Stomach (tissue), 4 donors: ENCODE data around the gene MOB2.

ENCODE experiments used
- EP300 ChIP-seq: sonication (generic); formaldehyde crosslinking; IDR thresholded peaks from one replicate; pipeline ENCODE4 v1.6.1; 2017; ENCODE audit warnings: antibody characterized with exemption
- POLR2A ChIP-seq, 4 donors: fragments of 450-650 bp; IDR thresholded peaks; one replicate each; pipeline ENCODE4 v1.6.1; 2016; ENCODE audit warnings: antibody characterized with exemption in 4 of 4, control low read depth in 2 of 4, mild to moderate bottlenecking in 1 of 4, moderate library complexity in 1 of 4
- POLR2AphosphoS5 ChIP-seq, 3 donors: sonication (generic); formaldehyde crosslinking; IDR thresholded peaks; one replicate each; pipeline ENCODE4 v1.6.1; 2016; ENCODE audit warnings: antibody characterized with exemption in 3 of 3
- TF ChIP-seq, protein P1 (sequence below), 7 experiments: fragments of 450-650 bp in 4 of 7; fragments of 200-600 bp in 3 of 7; sonication (generic) in 3 of 7; IDR thresholded peaks; one replicate each; pipeline ENCODE4 v1.5.1; 2016 to 2019; ENCODE audit warnings: antibody characterized with exemption in 7 of 7, control low read depth in 2 of 7, mild to moderate bottlenecking in 1 of 7

DNA sequence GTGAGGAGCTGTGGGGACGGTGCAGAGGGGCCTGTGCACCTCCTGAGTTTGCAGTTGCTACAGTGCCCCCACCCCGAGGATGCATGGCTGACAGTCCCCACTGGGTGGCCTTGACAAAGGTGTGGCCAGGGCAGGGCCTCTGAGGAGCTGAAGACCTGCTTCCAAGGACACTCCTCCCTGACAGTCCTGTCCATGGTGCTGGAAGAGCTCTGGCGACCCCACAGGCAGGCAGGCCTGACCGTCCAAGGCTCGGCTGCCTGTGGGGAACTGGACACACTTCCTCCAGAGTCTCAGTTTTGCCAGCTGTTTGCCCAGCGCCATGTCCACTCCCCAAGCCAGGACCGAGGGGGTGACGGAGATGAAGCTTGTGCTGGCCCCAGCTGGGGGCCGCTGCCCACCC, 64.1 kb downstream of the MOB2 start:
- no peak for TF ChIP-seq POLR2AphosphoS5 (IDR thresholded peaks at IDR 0.05)
- TF ChIP-seq, protein P1, sequence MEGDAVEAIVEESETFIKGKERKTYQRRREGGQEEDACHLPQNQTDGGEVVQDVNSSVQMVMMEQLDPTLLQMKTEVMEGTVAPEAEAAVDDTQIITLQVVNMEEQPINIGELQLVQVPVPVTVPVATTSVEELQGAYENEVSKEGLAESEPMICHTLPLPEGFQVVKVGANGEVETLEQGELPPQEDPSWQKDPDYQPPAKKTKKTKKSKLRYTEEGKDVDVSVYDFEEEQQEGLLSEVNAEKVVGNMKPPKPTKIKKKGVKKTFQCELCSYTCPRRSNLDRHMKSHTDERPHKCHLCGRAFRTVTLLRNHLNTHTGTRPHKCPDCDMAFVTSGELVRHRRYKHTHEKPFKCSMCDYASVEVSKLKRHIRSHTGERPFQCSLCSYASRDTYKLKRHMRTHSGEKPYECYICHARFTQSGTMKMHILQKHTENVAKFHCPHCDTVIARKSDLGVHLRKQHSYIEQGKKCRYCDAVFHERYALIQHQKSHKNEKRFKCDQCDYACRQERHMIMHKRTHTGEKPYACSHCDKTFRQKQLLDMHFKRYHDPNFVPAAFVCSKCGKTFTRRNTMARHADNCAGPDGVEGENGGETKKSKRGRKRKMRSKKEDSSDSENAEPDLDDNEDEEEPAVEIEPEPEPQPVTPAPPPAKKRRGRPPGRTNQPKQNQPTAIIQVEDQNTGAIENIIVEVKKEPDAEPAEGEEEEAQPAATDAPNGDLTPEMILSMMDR (IDR thresholded peaks at IDR 0.05): no peak
- TF ChIP-seq POLR2A (IDR thresholded peaks at IDR 0.05): no peak
- no peak for TF ChIP-seq EP300
